Measurements from ENCODE around the gene TRDN.
A peak's percentile ranks its signal among the peaks of the same experiment; 100 is the strongest.
"Not testable (repeated sequence)": the region's sequence is repeated elsewhere in the genome, so short reads cannot be mapped to it uniquely, and the experiment has no call there.

The TRDN gene

DNA sequence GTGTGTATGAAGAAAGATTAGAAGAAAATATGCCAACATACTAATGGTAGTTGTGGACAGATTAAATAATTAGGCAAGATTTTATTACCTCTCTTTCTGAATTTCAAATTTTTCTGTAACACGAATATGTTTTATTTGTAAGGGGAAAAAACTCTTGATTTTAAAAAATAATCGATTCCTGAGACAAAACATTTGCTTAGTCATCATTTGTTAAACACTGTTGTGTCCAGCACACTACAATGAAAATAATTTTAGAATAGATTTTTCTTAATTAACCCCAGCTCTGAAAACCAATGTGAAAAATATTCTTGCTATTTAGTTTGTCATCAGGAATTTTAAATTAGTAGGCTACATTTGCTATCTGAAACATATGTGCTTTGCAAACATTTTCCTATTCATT, 253.0 kb downstream of the TRDN start:
- no peak for DNase-seq

DNA sequence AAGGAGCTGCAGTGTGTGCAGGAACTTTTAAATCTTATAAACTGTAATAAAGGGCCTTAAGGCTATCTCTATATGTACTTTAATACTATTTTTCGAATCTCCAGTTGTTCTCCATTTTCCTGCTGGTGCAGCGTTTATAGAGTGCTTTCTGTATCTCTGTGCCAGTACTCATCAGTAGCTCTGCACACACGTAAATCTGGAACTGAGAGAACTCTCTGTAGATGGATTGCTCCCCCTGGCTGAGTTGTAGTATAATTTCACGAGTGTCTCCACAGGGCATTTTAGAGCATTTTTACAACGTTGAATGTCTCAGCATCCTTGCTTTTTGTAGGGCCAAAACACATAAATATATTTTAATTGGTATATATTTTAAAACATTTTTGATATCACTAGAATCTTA, 256.5 kb downstream of the TRDN start:
- no peak for DNase-seq

DNA sequence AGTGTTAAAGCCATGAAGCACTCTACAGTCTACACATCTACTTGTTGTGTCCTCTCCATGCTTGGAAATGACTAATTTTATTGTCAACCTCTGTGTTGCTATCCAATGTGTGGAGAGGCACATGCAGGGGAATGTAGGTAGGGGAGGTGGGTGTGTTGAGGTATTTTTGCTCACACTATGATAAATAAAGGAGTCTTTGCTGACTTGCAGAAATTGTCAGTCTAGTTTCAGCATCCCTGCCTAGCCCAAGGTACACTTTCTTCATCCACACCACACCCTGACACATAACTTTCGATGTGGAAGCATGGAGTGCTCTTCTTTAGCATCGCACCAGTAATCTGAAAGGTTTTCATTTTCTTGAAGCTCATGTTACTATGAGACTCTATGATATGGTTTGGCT, 264.0 kb downstream of the TRDN start:
- no peak for DNase-seq

DNA sequence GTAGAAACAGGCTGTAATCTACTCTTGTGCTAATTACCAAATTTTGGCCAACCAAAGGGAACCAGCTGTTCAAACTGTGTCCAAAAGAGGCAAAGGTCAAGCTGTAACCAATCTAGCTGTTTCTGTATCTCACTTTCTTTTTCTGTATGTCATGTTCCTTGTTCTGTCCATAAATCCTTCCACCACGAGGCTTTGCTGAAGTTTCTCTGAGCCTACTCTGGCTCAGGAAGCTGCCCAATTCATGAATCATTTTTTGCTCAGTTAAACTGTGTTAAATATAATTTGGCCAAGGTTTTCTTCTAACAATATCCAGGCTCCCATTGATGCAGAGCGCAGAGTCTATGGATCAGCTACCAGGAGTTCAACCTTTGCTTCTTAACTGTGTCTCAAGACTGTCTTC, 272.8 kb downstream of the TRDN start:
- no peak for DNase-seq

DNA sequence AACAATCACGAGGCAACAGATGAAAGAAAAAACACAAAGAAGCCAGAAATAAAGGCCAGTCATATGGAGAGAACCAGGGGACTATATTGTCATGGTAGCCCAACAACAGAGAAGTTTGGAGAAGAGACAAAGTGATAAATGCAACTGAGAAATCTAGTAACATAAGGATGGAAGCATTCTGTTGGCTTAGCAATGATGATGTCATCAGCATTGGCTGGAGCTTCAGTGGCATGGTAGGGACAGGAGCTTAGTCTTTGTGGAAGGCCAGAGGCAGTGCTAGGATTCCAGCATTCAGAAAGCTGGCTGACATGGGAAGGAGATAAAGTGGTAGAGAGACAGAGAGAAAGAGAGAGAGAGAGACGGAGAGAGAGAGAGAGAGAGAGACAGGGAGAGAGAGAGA, 276.4 kb downstream of the TRDN start:
- no peak for DNase-seq

DNA sequence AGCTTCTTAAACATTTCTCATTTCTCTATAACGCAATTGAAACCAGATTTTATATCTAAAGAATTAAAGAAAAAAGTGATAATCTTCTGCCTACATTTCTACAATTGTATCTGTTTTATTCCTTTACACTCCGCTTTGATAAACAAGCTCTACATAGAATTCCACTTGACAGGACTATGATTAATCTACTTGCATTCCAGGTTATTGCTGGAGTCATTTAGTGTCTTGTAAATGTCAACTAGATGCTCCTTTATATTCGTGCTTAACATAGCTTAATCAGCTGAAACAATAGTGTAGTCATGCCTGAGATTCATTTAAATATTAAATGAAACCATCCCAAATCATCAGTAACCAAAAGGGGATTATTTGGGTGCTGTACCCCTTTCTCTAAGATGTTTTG, 284.0 kb downstream of the TRDN start:
- DNase-seq, result no peak

DNA sequence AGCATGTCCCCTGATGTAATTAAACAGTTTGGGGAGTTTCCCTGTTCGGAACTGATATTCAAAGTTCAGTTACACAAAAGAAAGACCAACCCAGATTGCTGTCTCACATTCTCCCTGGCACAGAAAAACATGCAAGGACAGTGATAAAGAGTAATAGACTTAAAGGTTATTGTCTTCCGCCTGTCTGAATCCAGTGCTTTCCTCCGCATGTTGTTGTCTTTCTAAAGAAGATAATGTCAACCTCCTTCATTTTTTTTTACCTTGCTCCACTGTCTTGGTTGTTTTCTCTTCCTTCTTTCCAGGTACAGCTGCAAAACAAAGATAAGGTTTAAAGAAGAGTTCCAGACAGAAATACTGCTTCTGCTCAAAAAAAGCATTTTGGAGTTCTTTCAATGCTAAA, 284.5 kb downstream of the TRDN start:
- no peak for DNase-seq

DNA sequence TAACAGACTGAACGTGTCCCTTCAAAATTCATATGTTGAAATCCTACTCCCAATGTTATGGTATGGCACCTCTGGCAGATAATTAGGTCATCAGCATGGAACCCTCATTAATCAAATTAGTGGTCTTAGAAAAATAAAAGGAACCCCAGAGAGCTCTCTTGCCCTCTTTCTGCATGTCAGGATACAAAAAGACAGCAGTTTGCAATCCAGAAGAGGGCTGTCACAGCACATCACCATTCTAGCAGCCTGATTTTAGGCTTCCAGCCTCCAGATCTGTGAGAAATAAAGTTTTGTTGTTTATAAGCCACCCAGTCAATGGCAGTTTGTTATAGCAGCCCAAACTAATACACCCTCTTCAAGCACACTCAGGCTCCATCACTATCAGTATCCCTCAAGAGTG, 292.9 kb downstream of the TRDN start:
- DNase-seq, result no peak

DNA sequence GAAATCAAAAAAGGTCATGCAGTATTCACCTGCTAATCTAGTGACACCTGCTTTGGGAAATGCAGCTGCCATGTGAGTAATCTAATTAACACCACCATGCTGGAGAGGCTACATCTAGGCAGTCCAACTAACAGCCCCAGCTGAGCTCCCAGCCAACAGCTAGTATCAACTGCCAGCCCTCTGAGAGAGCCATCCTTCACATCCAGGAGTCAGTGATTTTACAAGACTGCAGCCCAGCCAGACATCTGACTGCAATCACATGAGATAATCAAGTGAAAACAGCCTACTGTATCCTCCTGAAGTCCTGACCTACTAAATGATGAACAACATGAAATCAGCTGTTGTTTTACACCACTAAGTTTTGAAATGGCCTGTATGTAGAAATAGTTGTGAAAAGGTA, 298.4 kb downstream of the TRDN start:
- DNase-seq, result no peak

DNA sequence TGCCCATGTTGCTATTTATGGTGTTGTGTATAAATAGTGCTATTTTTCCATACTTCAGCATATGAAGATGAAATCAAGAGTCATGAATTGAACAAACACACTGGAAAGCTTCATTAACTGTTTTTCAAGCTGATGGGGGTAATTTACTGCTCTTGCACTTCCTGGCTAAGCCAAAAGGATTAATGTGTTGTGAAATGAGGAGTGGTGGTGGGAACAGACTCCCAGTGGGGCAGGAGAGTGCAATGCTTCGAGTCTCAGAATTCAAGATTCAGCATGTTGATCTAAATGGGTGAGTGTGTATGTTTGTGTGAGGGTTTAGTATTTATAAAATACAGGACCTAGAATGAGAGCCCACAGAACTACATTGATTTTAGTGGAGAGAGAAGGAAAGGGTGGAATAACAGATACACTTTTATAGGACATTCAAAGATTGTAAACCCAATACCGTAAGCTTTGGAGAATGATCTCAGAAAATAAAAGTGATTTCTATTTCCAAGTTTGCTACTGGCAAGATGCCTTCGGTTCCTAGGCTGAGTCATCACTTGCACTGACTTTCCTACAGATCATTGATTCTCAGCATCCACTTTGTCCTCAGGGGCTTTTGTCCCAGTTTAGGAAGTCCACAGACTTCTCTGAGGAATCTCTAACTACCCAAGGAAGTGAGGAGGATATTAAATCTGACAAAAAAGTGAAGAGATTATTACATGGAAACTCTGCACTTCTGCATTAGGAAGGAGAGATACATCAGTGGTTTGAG, 303.6 kb downstream of the TRDN start:
- no peak for DNase-seq

DNA sequence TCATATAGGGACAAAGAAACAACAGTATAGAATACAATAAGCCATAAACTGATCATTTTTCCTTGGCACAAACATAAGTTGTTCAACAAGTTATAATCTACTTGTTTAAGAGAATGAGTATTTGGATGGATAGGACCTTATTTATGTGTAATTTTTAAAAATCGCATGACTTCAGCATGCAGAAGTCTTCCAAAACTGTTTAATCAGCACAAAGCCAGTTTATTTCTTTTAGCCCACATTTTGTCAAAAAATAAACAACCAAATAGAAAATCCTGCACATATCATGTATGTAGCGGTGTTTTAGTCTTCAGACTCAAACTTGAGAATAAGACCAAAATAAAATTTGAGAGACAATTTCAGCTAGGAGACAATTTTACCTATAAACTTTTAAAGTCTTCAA, 304.7 kb downstream of the TRDN start:
- no peak for DNase-seq

DNA sequence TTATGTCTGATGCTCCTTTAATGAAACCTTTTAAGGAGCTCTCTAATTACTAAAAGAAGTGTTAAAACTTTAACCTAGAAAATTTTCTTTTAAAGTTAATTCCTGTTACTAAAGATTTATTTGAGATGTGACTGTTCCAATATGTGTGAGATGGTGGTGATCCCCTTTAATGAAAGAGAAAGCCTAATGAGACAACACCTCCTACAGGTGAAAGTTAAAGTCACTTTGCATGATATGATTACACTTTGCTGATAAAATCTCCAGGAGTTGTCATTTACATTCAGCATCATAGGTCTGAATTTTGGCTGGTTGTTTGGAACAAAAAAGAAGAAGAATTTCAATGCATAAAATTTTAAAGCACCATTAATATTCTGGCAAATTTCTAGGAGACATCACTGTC, 307.4 kb downstream of the TRDN start:
- no peak for DNase-seq

DNA sequence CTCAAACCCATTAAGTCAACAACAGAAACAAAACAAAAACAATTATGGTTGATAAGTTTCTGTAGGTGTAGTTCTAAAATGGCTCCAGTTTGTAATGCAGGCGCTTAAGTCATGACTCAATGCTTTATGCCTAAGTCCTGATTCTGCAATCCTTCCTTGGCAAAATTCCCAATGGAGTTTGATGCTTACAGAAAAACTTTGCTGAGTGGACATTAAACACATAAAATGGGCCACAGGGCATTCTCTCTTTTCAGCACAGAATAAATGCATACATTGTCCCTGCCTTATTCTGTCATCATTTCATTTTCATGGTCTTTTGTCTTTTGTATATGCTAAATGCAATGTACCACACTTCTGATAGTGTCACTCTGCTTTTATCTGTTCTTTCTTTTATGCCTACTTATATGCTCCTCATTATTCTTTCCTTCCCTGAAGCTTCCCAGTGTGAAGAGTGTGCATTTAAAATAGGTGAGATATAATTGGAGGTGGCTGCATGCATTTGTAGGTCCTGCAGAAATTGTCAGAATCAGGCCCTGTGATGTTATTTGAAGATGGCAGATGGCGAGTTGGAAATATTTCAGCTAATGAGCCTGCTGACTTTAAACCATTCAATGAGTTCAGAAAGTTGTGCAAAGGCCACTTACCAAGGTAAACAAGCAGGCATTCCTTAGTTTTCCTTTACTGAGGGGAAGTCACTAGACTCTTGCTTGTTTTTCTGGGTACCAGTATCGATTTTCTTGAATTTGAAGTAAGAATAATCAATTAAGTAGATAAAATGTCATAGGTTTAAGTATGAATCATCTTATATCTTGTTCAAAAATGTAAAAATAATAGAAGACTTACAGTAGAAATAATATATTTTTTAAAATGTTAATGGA, 313.1 kb downstream of the TRDN start:
- DNase-seq, result no peak

DNA sequence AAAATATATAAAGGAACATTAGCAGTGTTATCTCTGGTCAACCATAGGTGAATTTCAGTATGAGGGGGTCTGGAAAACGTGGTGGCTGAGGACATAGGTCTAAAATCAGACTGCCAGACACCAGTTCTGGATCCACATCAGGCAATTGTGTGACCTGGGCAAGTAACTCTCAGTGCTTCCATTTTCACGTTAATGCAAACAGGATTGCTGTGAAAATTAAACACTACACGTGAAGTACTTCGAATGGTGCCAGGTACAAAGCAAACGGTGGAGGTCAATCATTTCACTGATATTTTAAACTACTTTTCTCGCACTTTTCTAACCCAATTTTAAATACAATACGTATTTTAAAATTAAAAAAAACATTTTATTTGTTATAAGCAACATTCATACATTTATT, 315.7 kb downstream of the TRDN start:
- no peak for DNase-seq

DNA sequence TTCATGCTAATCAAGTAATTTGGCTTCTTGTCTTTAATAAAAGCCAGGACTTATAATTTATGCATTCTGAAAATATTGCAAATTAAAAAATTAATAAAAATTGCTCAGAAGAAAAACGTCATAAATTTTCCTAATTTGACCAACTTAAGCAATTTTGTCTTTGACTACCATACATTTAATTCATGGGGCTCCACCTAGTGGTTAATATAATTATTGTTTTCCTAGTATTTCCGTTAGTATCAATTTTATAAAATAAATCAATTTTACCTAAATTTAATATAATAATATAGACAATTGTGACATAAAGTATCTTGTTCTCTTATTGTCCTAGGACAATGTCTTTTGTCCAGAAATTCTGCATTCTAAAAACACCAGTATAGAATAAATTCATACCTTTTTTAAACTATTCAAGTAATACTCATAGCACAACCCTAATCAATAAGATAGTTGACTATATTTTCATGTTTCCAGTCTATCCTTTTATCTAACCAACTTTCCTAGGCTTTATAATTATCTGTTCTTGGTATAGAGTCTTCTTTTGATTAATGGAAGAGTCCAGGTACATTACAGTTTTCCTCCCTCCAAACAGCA, 319.9 kb downstream of the TRDN start:
- DNase-seq, result peak; percentile 1

DNA sequence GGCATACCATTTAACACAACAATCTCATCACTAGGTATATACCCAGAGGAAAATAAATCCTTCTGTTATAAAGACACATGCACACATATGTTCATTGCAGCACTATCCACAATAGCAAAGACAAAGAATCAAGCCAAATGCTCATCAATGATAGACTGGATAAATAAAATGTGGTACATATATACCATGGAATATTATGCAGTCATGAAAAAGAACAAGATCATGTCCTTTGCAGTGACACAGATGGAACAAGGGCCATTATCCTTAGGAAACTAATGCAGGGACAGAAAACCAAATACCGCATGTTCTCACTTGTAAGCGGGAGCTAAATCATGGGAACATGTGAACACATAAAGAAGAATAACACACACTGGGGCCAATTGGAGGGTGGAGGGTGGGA, 322.3 kb downstream of the TRDN start:
- DNase-seq, result not testable (repeated sequence)

DNA sequence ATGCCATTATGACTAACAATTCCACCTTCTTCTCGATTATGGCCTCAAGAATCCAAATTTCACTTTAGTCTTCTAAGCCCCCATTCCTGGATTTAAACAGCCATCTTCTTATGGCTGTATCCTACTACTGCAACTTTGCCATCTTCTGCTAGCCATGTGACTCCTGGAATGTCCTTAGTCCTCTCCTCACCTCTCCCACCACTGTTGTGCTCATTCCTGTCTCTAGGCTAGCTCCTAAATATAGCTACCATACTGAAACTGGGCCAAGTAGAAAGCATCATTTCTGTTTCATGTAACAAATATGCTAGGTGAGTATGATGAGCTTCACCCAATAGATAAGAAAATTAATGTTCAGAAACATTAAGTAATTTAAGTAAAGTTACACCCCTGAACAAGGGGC, 327.6 kb downstream of the TRDN start:
- DNase-seq, result no peak

DNA sequence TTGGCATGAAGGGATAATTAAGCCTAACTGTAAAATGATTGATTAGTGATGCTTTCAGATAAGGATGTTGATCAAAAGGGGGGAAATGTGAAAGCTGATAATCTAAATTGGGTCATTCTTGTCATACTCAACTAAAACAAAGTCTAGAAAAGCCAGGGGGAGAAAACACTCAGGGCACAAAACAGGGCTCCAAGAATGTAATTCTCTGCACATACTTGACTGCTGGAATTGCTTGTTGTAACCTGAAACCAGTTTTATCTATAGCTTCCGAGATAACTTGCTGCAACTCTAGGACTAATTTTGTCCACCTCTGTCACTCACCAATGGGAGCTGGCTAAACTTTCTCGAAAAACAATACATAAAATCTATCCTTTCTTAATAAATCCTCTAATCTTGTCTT, 330.4 kb downstream of the TRDN start:
- DNase-seq, result no peak

DNA sequence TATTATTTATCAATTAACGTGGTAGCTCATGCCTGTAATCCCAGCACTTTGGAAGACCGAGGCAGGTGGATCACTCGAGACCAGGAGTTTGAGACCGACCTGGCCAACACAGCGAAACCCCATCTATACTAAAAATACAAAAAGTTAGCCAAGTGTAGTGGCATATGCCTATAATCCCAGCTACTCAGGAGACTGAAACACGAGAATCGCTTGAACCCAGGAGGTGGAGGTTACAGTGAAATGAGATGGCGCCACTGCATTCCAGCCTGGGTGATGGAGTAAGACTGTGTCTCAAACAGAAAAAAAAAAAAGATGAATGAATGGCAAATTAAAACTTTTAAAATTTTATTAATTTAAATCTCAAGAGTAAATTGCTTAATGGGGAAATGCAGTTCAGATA, 341.1 kb downstream of the TRDN start:
- no peak for DNase-seq

DNA sequence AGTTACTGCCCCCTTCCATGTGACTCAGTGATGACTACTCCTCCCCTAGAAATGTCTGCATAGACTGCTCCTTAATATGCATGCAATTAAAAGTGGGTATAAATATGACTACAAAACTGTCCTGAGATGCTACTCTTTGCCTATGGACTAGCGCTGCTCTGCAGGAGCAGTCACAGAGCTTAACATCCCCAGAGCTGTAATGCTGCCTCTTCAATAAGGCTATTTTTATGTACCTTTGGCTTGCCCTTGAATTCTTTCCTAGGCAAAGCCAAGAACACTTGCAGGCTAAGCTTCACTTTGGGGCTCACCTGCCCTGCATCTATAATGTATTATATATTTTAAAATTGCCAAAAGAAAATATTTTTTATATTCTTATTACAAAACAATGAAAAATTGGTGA, 341.6 kb downstream of the TRDN start:
- DNase-seq, result no peak

DNA sequence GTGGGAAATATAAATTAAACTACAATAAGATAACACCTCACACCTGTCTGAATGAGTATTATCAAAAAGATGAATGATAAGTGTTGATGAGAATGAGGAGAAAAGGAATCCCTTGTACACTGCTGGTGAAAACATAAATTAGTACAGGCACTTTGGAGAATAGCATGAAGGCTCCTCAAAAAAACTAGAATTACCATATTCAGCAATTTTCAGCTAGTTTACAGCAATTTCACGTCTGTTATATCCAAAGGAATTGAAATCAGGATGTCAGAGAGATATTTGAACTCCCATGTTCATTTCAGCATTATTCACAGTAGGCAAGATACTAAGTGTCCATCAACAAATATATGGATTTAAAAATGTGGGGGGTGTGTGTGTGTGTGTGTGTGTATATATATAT, 348.1 kb downstream of the TRDN start:
- DNase-seq, result no peak

DNA sequence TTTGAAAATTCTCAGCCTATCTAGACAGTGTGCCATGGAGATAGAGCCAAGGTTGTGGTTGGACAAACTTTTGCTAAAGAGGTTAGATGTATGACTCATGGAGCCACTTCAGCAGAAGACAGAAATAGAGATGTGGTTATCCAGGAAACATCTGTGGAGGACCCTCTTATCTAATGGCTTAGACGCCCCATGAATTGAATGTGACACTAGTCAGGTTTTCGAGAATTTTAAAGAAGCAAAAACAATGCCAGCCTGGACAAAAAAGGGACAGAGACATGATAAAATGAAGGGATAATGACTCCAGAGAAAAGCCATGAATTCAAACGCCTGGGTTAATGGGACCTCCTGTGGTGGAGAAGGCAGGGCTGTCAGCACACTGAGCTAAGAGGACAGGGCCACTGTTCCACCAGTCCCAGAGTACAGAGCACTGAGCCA, 360.2 kb downstream of the TRDN start:
- DNase-seq, result peak; percentile 44

DNA sequence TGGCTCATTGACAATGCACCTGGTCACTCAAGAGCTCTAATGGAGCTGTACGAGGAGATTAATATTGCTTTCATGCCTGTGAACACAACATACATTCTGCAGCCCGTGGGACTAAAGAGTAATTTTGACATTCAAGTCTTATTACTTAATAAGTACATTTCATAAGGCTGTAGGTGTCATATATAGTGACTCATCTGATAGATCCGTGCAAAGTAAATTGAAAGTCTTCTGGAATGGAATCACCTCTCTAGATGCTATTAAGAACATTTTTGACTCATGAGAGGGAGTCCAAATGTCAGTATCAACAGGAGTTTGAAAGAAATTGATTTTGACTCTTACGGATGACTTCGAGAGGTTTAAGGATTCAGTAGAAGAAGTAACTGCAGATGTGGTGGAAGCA, 372.8 kb downstream of the TRDN start:
- DNase-seq, result no peak

DNA sequence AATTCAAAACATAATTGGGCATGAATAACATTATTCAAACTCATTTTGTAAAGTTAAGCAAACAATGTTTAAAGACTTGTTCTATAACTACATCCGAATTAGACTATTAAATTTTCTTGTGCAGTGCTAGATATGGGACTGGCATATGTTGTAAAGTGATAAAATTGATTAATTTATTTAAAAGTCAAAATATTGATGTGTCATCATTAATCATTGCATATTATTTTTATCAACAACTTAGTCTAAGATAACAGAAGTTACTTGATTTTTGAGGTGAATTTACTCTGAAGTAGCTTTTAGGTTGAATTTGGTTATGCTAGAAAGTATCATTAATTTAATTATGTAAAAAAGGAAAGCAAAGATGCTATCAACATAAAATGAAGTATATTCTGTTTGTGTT, 396.1 kb downstream of the TRDN start:
- DNase-seq, result no peak
